DOHH2 (cell line): ENCODE measurements around the gene CPT1B.

Experiments used
- EZH2phosphoT487 ChIP-seq: fragments of 200-600 bp; sonication (generic); IDR thresholded peaks from 2 replicates; pipeline ENCODE4 v1.6.1; 2017; ENCODE audit warnings: borderline replicate concordance, mild to moderate bottlenecking, antibody characterized with exemption, low read length, moderate library complexity, mixed read lengths
- TF ChIP-seq, protein P1 (sequence below): fragments of 200-600 bp; sonication (generic); IDR thresholded peaks from one replicate; pipeline ENCODE4 v1.5.1; 2014; ENCODE audit warnings: antibody characterized with exemption, mild to moderate bottlenecking, low read depth, low read length; ENCODE audit not compliant: poor library complexity, severe bottlenecking

DNA sequence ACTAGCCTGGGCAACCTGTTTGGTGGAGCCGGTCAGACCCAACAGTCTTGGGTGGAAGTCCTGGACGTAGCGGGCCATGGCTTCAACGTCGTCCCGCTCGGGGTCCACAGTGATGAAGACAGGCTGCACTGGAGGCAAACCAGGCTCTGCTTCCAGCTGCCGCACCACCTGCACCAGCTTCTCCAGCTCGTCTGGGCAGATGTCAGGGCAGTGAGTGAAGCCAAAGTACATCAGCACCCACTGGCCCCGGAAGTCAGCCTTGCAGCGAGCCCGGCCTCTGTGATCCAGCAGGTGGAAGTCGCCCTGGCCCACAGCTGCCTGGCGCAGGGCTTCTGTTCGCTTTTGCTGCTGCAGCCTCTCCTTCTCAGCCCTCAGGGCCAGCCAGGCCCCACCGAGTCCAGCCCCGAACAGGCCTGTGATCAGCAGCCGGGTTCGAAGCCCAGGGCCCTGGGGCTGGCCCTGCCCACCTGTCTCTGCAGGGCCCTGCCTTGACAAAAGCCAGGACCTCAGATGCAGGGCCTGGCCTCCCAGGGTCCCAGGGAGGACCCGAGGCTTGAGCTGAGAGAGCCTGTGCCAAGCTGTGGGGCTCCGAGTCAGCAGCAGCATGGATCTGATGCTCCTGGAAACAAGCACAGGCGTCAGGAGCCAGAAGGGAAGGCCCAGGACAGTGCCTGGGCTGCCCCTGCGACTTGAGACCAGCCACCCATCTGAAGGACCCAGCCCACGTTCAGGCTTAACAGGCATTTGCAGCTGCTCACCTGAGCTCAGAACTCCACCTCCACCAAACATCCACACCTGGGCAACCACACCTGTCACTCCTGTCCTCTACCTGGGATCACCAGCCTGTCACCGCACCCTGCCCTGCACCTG is 54.2 kb downstream of the CPT1B start:
- TF ChIP-seq, protein P1, sequence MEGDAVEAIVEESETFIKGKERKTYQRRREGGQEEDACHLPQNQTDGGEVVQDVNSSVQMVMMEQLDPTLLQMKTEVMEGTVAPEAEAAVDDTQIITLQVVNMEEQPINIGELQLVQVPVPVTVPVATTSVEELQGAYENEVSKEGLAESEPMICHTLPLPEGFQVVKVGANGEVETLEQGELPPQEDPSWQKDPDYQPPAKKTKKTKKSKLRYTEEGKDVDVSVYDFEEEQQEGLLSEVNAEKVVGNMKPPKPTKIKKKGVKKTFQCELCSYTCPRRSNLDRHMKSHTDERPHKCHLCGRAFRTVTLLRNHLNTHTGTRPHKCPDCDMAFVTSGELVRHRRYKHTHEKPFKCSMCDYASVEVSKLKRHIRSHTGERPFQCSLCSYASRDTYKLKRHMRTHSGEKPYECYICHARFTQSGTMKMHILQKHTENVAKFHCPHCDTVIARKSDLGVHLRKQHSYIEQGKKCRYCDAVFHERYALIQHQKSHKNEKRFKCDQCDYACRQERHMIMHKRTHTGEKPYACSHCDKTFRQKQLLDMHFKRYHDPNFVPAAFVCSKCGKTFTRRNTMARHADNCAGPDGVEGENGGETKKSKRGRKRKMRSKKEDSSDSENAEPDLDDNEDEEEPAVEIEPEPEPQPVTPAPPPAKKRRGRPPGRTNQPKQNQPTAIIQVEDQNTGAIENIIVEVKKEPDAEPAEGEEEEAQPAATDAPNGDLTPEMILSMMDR, result no peak
- no peak for TF ChIP-seq EZH2phosphoT487
